IMR-90 (cell line): ENCODE results near the gene RAD51C. TPM values are rescaled to one million over a fixed set of nuclear protein-coding genes. Genes with fewer than 3 reads are reported as not detected.

Experiments used
- ATAC-seq: fragments of 200-7000 bp; cut with Tn5 transposase; 2 replicates; pipeline ENCODE4 v1.9.1; 2020; ENCODE audit warnings: low read depth, mild to moderate bottlenecking, moderate library complexity
- BruUV-seq: library from RNA; stranded (reverse); fragments of 400-500 nt; replicated peaks from 2 replicates; lab custom pipeline; 2021; lab: Mats Ljungman, UMichigan
- CTCF ChIA-PET: fragments of 300-600 bp; formaldehyde crosslinking; extraction: SDS; loops from one replicate; lab custom pipeline; 2021; ENCODE audit warnings: antibody characterized with exemption; lab: Yijun Ruan, JAX
- POLR2A ChIA-PET: fragments of 300-600 bp; sonication (Branson Sonifier 250); formaldehyde crosslinking; loops from one replicate; lab custom pipeline; 2022; ENCODE audit warnings: antibody characterized with exemption; ENCODE audit not compliant: unreplicated experiment; lab: Charles Lee
- DNase-seq: peaks from one replicate; pipeline ENCODE4 v3.0.0; 2013
- H2AFZ ChIP-seq: replicated peaks from 2 replicates; pipeline ENCODE3; 2013; ENCODE audit warnings: low read length, mild to moderate bottlenecking; ENCODE audit not compliant: poor library complexity
- H2AK5ac ChIP-seq: 2 replicates; pipeline ENCODE4 v1.6.1; 2013; ENCODE audit warnings: low read depth, low read length, inconsistent platforms
- H2AK9ac ChIP-seq: replicated peaks from 2 replicates; pipeline ENCODE3; 2013; ENCODE audit warnings: mild to moderate bottlenecking, low read depth, low read length, moderate library complexity; ENCODE audit not compliant: poor library complexity
- H2BK120ac ChIP-seq: 2 replicates; pipeline ENCODE4 v1.6.1; 2013; ENCODE audit warnings: low read depth, low read length, inconsistent platforms
- H2BK15ac ChIP-seq: 3 replicates; pipeline ENCODE4 v1.6.1; 2013; ENCODE audit warnings: low read depth, low read length, inconsistent platforms
- H2BK20ac ChIP-seq: 2 replicates; pipeline ENCODE4 v1.6.1; 2013; ENCODE audit warnings: low read depth, mild to moderate bottlenecking, inconsistent platforms, low read length, moderate library complexity
- H2BK5ac ChIP-seq: 2 replicates; pipeline ENCODE4 v1.6.1; 2013; ENCODE audit warnings: mild to moderate bottlenecking, low read depth, low read length, inconsistent platforms; ENCODE audit not compliant: poor library complexity, severe bottlenecking
- H3K14ac ChIP-seq: replicated peaks from 2 replicates; pipeline ENCODE4 v1.6.1; 2013; ENCODE audit warnings: low read depth, low read length, inconsistent platforms
- H3K18ac ChIP-seq: 2 replicates; pipeline ENCODE4 v1.6.1; 2013; ENCODE audit warnings: low read depth, low read length, control low read depth
- H3K23ac ChIP-seq: 2 replicates; pipeline ENCODE4 v1.6.1; 2013; ENCODE audit warnings: low read depth, low read length, inconsistent platforms
- H3K27ac ChIP-seq: 2 replicates; pipeline ENCODE4 v1.5.1; 2013; ENCODE audit warnings: mild to moderate bottlenecking, control low read depth, low read length; ENCODE audit not compliant: insufficient read depth
- H3K27me3 ChIP-seq: 2 replicates; pipeline ENCODE4 v1.6.1; 2013; ENCODE audit warnings: low read length; ENCODE audit not compliant: control insufficient read depth, insufficient read depth
- H3K36me3 ChIP-seq: 2 replicates; pipeline ENCODE4 v1.6.1; 2013; ENCODE audit warnings: low read length, mixed read lengths; ENCODE audit not compliant: control insufficient read depth, insufficient read depth
- H3K4ac ChIP-seq: 2 replicates; pipeline ENCODE4 v1.6.1; 2013; ENCODE audit warnings: low read depth, low read length, inconsistent platforms
- H3K4me1 ChIP-seq: 2 replicates; pipeline ENCODE4 v1.6.1; 2013; ENCODE audit warnings: low read length, mixed read lengths; ENCODE audit not compliant: control insufficient read depth, insufficient read depth
- H3K4me2 ChIP-seq: 2 replicates; pipeline ENCODE4 v1.6.1; 2013; ENCODE audit warnings: low read depth, mild to moderate bottlenecking, control low read depth, low read length, moderate library complexity
- H3K4me3 ChIP-seq: 2 replicates; pipeline ENCODE4 v1.5.1; 2013; ENCODE audit warnings: low read depth, mild to moderate bottlenecking, control low read depth, low read length, moderate library complexity; ENCODE audit not compliant: insufficient read depth
- H3K56ac ChIP-seq: 2 replicates; pipeline ENCODE4 v1.6.1; 2013; ENCODE audit warnings: low read length, inconsistent platforms; ENCODE audit not compliant: insufficient read depth; ENCODE audit errors: extremely low read depth
- H3K79me1 ChIP-seq, 2 experiments: 2 replicates each; pipeline ENCODE4 v1.6.1; 2013; ENCODE audit warnings: low read length in 2 of 2, inconsistent platforms in 1 of 2, low read depth in 1 of 2
- H3K9ac ChIP-seq: 2 replicates; pipeline ENCODE4 v1.6.1; 2013; ENCODE audit warnings: low read depth, low read length, control low read depth
- H3K9me1 ChIP-seq: 2 replicates; pipeline ENCODE4 v1.6.1; 2013; ENCODE audit warnings: low read length, inconsistent platforms; ENCODE audit not compliant: insufficient read depth
- H3K9me3 ChIP-seq: 2 replicates; pipeline ENCODE4 v1.6.1; 2013; ENCODE audit warnings: low read length; ENCODE audit not compliant: control insufficient read depth, insufficient read depth
- H4K20me1 ChIP-seq: 2 replicates; pipeline ENCODE4 v1.6.1; 2013; ENCODE audit warnings: low read length, inconsistent platforms; ENCODE audit not compliant: insufficient read depth
- H4K5ac ChIP-seq: 2 replicates; pipeline ENCODE4 v1.6.1; 2013; ENCODE audit warnings: mild to moderate bottlenecking, low read depth, low read length, control low read depth
- H4K8ac ChIP-seq, 2 experiments: 2 replicates each; pipeline ENCODE4 v1.6.1; 2013; ENCODE audit warnings: low read depth in 2 of 2, low read length in 2 of 2, control low read depth in 1 of 2, inconsistent platforms in 1 of 2
- H4K91ac ChIP-seq: 2 replicates; pipeline ENCODE4 v1.6.1; 2013; ENCODE audit warnings: low read depth, low read length, inconsistent platforms; ENCODE audit not compliant: insufficient read depth
- NFE2L2 ChIP-seq: fragments of 150-350 bp; IDR thresholded peaks from 2 replicates; pipeline ENCODE4 v1.6.1; 2016; ENCODE audit warnings: low read depth, mild to moderate bottlenecking, low read length
- WGBS, 2 experiments: methylation state at CpG; one replicate each; pipeline versions ENCODE4 v1.1.5 to v1.1.7; 2013; ENCODE audit warnings: missing lambda C conversion rate in 2 of 2; ENCODE audit not compliant: insufficient read length in 1 of 2; ENCODE audit errors: extremely low coverage in 2 of 2; 5-methylcytosine and 5-hydroxymethylcytosine counted together
- dilution Hi-C: fragments of 300-500 bp; cut with HindIII; formaldehyde crosslinking; loops from one replicate; pipeline ENCODE4 v1.14.3; 2018; ENCODE audit warnings: low sequenced_read_pairs; ENCODE audit not compliant: unreplicated experiment
- in situ Hi-C: fragments of 300-500 bp; cut with MboI; formaldehyde crosslinking; loops from 3 replicates; pipeline ENCODE4 v1.14.3; 2019; ENCODE audit warnings: low sequenced_read_pairs, inconsistent platforms, mixed read lengths
- intact Hi-C: fragments of 100-400 bp; cut with micrococcal nuclease; formaldehyde crosslinking; loops from 2 replicates; pipeline ENCODE4 v1.10.0; 2022
- polyA plus RNA-seq, 3 experiments: library from polyadenylated mRNA; depleted of rRNA; stranded (reverse); fragments of >200 nt; gene quantifications; 2 replicates each; pipeline ENCODE4 v1.2.3, GENCODE V29; 2012; ENCODE audit warnings: low replicate concordance in 1 of 3
- total RNA-seq: library from RNA; depleted of rRNA; stranded (reverse); fragments of >200 nt; gene quantifications from 2 replicates; pipeline ENCODE4 v1.2.3, GENCODE V29; 2012

The RAD51C gene
- total and polyA plus RNA-seq, 2 of the 4 experiments (the other 2 are of a cell fraction): 21.1 to 28.3 TPM

GRCh38 chr17:58759522-58759921 is 67.1 kb downstream of the RAD51C start:
- H3K27me3 ChIP-seq: peaks cover 37% of the 10 kb centered on the region

More at GRCh38 chr17:58759522-58759921, 67.1 kb downstream of the RAD51C start:
- H2AFZ ChIP-seq: no peak overlapping the region
- dilution Hi-C loops: no loop called here
- no peaks in the 10 kb centered on the region for H3K9me1 ChIP-seq
- TF ChIP-seq NFE2L2: no peak
- no peak overlapping the region for H3K9ac ChIP-seq
- CTCF ChIA-PET: no interaction called here
- no peak overlapping the region for H2AK9ac ChIP-seq
- no peaks in the 10 kb centered on the region for H4K20me1 ChIP-seq
- no peaks in the 10 kb centered on the region for H3K79me1 ChIP-seq
- no peaks in the 10 kb centered on the region for H3K36me3 ChIP-seq
- H3K4me1 ChIP-seq: no peaks in the 10 kb centered on the region
- intact Hi-C loops: no loop called here
- H2BK15ac ChIP-seq: no peak overlapping the region
- in situ Hi-C loops: no loop called here
- no peak overlapping the region for H3K18ac ChIP-seq
- no peak overlapping the region for H2BK5ac ChIP-seq
- no peak overlapping the region for H2AK5ac ChIP-seq
- H4K8ac ChIP-seq: no peak overlapping the region
- H2BK120ac ChIP-seq: no peak overlapping the region
- BruUV-seq: no TSS peak
- no peak overlapping the region for H3K4me2 ChIP-seq
- no peak overlapping the region for H2BK20ac ChIP-seq
- ATAC-seq: no peak
- no peak overlapping the region for H3K4ac ChIP-seq
- H3K27ac ChIP-seq: no peak overlapping the region
- no CpG with 5 or more reads among the region's 2 CpGs for WGBS, 2 experiments
- H3K23ac ChIP-seq: no peak overlapping the region
- no peak overlapping the region for H4K91ac ChIP-seq
- H3K4me3 ChIP-seq: no peak overlapping the region
- no peak overlapping the region for H4K5ac ChIP-seq
- no peak overlapping the region for H3K56ac ChIP-seq
- DNase-seq: no peak
- no peaks in the 10 kb centered on the region for H3K9me3 ChIP-seq
- no peak overlapping the region for H3K14ac ChIP-seq
- POLR2A ChIA-PET: no interaction called here
